Vagina (tissue), 2 donors: ENCODE measurements around the gene SARS1.

Experiments
- POLR2A ChIP-seq, 2 donors: fragments of 450-650 bp; IDR thresholded peaks; one replicate each; pipeline ENCODE4 v1.6.1; 2017; ENCODE audit warnings: antibody characterized with exemption in 2 of 2, mild to moderate bottlenecking in 2 of 2, moderate library complexity in 2 of 2
- POLR2AphosphoS5 ChIP-seq, 2 donors: sonication (generic); formaldehyde crosslinking; IDR thresholded peaks; one replicate each; pipeline ENCODE4 v1.9.0; 2017; ENCODE audit warnings: antibody characterized with exemption in 2 of 2, mild to moderate bottlenecking in 2 of 2, low read depth in 1 of 2; ENCODE audit not compliant: insufficient read depth in 1 of 2
- TF ChIP-seq, protein P1 (sequence below), 3 experiments: fragments of 450-650 bp in 2 of 3; fragments of 200-600 bp in 1 of 3; sonication (generic) in 1 of 3; IDR thresholded peaks; one replicate each; pipeline ENCODE4 v1.5.1; 2017 to 2019; ENCODE audit warnings: antibody characterized with exemption in 3 of 3, mild to moderate bottlenecking in 2 of 3, moderate library complexity in 2 of 3

DNA sequence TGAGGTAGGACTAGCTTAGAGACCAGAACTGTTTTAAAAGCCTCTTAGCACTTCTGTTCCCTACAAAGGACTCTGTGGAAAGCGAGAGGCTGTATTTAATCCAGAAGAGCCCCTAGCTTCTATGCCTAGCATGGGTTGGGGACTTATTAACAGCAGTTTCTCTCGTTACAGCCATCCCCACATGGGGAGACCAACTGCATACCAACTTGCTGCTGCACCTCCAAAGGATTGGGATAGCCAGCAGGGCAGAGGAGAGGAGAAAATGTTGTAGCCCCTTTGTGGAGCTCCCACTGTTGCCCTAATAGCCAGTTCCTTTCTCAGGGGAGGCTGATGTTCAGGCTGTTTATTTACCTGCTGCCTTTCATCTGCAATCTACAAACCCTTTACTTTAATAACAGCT lies 24.7 kb downstream of the SARS1 start:
- TF ChIP-seq, protein P1, sequence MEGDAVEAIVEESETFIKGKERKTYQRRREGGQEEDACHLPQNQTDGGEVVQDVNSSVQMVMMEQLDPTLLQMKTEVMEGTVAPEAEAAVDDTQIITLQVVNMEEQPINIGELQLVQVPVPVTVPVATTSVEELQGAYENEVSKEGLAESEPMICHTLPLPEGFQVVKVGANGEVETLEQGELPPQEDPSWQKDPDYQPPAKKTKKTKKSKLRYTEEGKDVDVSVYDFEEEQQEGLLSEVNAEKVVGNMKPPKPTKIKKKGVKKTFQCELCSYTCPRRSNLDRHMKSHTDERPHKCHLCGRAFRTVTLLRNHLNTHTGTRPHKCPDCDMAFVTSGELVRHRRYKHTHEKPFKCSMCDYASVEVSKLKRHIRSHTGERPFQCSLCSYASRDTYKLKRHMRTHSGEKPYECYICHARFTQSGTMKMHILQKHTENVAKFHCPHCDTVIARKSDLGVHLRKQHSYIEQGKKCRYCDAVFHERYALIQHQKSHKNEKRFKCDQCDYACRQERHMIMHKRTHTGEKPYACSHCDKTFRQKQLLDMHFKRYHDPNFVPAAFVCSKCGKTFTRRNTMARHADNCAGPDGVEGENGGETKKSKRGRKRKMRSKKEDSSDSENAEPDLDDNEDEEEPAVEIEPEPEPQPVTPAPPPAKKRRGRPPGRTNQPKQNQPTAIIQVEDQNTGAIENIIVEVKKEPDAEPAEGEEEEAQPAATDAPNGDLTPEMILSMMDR (IDR thresholded peaks at IDR 0.05) = no peak
- no peak for TF ChIP-seq POLR2A (IDR thresholded peaks at IDR 0.05)
- no peak for TF ChIP-seq POLR2AphosphoS5 (IDR thresholded peaks at IDR 0.05; ENCODE audit: insufficient read depth in 1 of 2, low read depth in 1 of 2)
